H54 (cell line): ENCODE data around the gene ARHGDIA.

Experiments
- DNase-seq: peaks from one replicate; pipeline ENCODE4 v3.0.0; 2011; ENCODE audit warnings: low spot score, mixed read lengths; ENCODE audit not compliant: insufficient read length
- FAIRE-seq: peaks from 3 replicates; lab custom pipeline; 2011; peaks lifted over from hg19 to GRCh38; lab: Jason Lieb, UNC
- POLR2A ChIP-seq: IDR thresholded peaks from 2 replicates; pipeline ENCODE4 v1.6.1; 2011; ENCODE audit warnings: low read depth, mild to moderate bottlenecking, low read length

Gene ARHGDIA

DNA sequence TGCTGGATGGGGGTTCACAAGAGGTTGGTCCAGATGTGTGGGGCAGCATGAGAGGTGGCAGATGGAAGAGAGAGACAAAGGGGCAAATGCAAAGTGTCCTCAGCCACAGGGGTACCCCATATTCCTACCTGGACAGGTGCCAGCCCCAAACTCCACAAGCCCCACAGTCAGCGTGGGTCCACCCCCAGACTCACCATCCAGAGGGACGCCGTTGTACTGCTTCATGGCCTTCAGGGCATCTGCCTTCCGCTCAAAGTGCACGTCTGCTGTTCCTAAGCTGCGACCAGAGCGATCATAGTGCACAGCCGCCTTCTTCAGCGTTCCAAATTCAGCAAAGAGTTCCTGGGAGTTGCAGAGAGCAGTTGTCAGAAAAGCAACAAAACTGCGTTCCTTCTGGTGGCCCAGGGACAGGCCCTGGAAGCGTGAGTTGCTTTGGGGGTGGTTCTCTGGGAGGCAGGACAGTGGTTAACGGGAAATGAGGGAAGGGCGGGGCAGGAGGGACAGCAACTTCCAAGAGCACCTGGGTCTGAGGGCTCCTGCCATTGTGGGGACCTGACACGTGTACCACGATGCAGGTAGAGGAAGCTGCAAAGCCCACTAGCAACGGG is 18.0 kb upstream of the ARHGDIA start:
- DNase-seq (no peak), FAIRE-seq (no peak)
- no peak for TF ChIP-seq POLR2A

DNA sequence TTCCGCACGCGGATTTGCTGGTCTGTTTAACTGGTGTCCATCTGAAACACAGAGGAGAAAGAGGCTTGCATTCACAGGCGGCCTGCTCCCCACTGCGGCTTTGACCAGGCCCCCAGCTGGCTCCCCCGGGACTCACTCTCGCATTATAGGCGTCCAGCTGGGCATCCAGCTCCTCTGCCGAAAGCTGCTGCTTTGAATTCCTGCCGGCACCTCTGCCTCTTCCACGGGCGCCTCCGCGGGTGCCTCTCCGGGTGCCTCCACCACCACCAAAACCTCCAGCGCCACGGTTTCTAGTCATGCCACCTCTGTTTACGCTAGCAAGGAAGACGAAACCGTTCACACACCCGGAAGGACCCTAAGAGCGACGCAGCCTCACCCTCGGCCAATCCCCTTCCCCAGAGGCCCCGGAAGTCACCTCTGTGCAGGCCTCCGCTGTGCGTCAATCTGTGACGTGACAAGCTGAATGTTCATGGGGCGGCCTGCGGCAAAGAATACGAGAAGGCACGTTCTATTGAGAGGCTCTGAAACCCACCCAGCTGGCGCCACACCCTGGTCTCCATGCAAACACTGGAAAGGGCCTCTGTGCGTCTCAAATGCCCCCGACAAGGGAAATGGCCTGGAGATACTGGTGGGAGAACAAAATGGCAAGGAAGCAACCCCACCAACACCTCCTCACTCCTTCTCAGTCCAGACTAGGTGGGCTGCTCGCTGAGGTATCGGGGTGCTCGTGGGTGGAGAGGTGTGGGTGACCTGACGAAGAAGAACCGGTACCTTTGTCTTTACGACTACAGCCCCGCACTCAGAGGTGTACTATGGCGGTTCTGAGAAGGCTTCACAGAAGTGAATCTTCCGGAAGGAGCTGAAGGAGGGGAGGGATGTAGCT is 17.2 kb upstream of the ARHGDIA start:
- FAIRE-seq (no peak), DNase-seq (no peak)
- no peak for TF ChIP-seq POLR2A

DNA sequence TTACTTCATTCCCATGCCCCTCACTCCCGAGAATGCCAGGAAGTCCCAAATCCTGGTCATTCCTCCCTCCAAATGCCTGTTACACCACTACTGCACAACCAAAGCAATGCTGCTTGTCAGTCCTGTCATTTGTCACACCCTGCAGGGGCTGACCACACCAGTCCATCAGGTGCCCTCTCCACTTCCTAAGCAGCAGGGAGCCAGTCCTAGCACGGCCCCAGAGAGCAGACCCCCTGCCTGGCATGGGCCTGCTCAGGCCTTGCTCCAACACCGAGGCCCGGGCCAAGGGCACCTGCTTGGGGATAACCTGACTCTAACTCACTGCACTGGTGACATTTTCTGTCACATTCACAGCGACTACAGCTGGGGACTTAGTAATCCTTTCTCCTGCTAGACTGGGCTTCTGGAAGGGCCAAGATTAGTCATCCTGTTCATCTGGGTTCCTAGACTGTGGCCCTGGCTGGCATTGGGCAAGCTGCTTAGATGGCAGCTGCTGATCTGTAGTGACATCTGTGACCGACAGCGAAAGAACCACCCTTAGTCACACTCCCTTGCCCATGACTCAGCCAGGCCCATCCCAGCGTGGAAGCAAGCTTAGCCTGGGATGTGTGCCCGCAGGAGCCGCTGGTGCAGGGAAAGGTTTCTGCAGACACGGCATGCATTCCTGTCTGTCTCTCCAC is 14.9 kb upstream of the ARHGDIA start:
- DNase-seq (peak; percentile 94), FAIRE-seq (peak; percentile 27)
- TF ChIP-seq POLR2A, result 0 out of 2 replicates have a peak, but pooled peaks have one; percentile 33

DNA sequence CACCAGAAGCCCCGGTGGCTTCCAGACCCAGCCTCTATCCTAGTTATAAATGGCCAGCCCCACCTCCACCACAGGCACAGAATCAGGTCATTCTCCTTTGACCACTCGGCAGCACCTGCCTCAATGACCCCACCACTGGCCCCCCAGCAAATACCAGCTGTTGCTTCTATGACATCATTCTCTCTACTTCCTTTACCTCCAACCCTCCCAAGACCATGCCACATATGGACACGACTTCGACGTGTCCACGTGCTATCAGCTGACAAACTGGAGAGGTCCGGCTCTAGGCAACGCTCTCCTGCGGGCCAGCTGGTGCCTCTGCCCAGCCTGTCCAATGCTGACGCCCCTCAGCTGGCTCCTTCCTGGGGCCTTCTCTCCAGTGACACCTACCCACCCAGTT is 14.3 kb upstream of the ARHGDIA start:
- no peak for DNase-seq
- no peak for TF ChIP-seq POLR2A
- FAIRE-seq, result no peak

DNA sequence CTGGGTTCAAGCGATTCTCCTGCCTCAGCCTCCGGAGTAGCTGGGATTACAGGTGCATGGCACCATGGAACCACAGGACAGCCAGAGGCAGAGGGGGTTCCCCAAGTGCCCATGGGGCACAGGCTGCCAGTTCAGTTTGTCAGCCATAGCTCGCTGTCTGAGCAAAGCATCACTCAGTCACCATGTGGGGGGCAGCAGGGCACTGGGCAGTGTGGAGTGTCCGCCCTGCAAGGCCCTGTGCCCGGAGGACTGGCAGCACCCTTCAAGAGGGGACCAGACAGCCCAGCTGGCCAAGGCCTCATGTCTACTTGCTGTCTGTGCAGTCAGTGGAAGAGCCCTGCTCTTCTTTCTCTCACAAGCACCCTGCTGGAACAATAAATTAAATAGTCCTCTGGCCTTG is 13.8 kb upstream of the ARHGDIA start:
- FAIRE-seq (no peak), DNase-seq (no peak)
- TF ChIP-seq POLR2A, result no peak

DNA sequence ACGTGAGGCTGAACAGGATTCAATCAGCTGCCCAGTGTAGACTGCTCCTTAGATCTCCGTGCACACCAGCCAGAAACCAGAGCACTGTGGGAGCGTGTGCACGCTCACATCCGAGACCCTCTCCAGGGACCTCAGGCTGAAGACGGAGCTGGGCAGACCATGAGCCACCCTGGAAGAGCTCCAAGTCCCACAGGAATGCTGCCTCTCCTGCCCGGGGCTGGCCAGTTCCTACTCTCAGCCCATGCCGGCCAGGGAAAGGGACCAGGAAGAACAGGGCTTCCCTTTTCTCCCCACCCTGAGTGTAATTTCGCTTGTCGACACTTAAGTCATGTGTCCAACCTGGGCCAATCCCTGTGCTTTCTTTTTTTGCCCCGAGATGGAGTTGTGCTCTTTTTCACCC is 13.4 kb upstream of the ARHGDIA start:
- DNase-seq, result no peak
- no peak for FAIRE-seq
- TF ChIP-seq POLR2A, result no peak

DNA sequence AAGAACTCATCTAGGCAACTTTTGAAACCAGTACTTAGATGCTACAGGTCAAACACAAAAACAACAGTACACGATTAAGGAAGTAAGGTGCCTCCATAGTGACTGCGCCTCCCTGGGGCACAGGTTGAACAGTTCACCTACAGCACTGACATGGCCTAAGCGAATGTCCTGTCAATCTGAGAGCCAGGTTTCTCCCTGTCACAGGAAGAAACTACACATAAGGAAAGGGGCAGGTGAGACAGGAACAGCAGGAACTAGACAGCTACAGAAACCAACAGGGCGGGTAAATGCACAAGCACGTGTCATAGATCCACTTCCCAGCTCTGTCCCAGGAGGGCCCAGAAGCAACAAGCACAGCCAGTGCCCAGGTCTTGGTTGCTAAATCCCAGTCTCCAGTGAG is 8.0 kb upstream of the ARHGDIA start:
- TF ChIP-seq POLR2A, result no peak
- FAIRE-seq, result no peak
- no peak for DNase-seq

DNA sequence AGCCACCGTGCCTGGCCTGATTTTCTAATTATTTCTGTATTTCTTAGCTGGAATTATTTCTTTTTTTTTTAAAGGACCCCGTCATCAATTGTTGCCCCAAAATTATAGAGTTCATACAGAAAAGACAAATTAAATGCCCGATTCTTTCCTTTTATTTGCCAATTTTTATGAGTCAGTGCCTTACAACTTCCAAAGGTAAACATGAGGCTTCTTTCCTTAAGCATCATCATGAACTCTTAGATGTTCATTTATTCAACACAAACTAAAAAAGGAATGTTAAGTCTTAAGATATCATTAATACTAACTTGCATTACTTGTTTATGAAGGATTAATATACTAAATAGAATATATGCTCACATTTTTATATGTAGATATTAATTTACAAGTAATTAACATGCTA is 7.2 kb upstream of the ARHGDIA start:
- no peak for TF ChIP-seq POLR2A
- no peak for FAIRE-seq

DNA sequence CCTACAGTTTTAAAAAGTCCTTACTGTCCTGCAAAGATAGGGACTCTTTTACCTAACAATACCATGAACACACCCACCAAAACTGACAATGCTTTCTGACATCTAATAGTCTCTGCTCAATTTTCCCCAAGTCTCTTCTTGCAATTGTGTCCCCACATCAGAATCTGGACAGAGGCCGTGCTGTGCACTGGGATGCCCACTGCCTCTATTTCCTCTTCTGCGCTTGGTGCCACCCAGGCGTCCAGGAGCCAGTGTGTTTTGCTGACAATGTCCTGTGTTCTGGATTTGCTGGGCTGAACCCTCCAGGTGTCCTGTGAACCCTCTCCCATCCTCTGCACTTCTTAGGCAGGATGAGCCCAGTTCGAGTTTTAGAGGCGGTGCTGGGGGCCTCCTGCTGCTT is 6.4 kb upstream of the ARHGDIA start:
- TF ChIP-seq POLR2A, result no peak
- DNase-seq, result no peak
- FAIRE-seq, result no peak

More for the DNA sequence above, 7.2 kb upstream of the ARHGDIA start:
- DNase-seq, result no peak

DNA sequence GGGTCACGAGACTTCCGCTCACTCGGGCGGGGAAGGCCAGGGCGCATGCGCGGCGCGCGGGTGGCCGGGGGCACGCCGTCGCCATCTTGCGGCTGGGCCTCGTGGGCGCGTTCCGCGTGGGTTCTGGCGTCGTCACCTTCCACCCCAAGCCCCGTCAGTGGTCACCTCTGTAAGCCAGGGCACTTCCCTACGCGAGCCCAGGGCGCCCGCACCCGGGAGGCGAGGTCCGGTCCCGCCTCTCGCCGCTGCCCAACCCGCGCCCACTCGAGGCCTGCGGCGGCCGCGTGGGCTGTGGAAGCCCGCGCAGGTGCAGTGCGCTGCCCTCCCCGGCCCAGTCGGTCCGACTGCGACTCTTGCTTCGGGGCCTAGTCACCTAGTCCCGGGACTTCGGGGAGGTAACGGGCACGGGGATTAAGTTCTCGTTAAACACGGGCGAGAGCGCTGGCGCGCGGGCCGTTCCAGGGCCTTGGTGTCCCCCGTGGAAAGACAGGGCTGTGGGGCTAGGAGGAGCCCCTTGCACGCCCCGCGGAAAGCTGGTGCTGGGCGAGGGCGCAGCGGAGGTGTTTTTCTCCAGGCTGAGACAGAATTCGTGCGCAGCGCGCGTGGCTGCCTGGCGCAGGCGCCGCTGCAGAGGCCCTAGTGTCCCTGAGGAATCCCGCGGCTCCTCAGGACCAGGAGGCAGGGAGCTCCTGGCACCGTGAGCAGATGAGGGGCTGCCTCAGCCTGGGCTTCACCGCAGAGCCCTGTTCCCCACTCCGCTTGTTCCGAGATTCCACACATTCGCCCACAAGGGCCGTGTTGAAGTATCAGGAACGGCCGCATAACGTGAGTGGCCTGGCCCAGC is 472 bp upstream of the ARHGDIA start:
- FAIRE-seq (no peak), DNase-seq (peak; percentile 90)

DNA sequence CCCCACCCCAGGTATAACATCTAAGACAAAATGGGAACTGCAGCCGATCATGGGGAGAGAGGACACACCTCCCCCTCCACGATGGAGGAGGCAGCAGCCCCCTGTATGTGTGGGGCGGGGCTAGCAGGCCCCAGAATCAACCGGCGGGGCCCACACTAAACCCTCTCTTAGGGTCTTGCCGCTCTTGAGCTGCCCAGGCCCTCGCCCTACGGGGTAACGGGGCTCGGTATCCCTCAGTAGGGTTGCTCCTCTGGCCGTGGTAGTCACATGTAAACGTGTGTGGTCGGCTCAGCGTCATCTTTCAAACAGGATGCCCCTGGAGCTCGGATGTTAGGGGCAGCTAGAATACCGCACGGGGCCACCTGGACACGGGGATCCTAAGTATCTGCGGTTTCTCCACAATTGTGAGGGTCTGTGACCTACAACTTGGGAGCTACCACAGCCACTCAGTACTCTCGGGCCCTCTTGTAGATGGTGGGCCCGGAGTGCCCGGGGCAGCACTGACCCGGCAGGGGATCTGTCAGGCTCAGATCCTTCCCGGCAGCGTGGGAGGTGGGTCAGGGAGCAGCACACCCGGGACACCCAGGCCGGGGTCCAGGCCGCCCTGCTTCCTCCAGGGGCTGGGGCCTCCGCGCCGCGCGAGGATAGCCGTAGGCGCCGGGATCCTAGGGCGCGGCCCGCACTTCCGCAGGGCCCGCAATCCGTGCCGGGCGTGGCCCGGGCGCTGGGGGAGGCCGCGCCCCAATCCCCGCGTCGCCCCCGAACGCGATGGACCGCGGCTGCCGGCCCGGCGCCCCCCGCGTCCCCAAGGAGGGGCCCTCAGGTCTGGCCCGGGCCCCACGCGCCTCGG is 781 bp downstream of the ARHGDIA start:
- DNase-seq (no peak), FAIRE-seq (no peak)
- no peak; the same call in none of the 2 replicates for TF ChIP-seq POLR2A

More for the DNA sequence above, 472 bp upstream of the ARHGDIA start:
- TF ChIP-seq POLR2A, result peak; percentile 82

DNA sequence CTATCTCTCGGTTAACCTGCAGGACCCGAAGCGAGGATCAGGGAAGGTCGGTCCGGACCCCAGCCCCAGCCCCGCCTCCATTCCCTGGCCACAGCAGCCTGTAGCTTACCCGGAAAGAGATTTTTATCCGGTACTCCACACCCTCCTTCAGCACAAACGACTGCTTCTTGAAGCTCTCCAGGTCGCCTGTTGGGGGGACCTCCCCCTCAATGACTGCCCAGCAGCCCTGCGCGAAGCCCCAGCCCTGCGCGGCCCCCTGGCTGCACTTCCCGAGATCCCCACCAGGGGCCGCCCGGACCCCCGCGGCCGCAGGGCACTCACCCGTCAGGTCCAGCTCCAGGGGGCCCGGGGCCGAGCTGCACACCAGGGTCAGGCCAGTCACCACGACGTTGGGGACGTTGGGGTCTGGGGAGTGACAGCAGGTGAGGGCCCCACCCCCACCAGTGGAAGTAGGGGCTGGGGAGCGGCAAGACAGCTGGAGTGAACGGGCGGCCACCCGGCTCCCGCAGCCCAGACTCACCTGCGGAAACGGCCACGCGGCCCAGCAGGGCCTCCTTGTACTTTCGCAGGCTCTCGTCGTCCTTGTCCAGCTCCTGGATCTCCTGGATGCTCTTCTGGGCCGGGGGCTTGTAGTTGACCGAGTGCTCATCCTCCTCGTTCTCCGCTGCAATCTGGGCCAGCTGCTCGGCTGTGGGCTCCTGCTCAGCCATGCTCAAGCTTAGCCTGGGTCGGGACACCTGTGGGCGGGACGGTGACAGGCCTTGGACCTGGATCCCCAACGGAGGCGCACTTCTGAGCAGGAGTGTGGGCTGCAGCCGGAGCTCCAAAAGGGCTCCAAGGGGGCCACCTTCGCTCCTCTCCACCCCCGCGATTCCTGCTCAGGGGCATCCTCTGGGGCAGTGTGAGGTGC is 1.7 kb downstream of the ARHGDIA start:
- DNase-seq (no peak), FAIRE-seq (no peak)
- TF ChIP-seq POLR2A, result no peak; the same call in 1 of the 2 replicates
